ENCODE results near the gene ENTPD1.
"Not testable (repeated sequence)": the region's sequence is repeated elsewhere in the genome, so short reads cannot be mapped to it uniquely, and the experiment has no call there.

ENTPD1 gene

DNA sequence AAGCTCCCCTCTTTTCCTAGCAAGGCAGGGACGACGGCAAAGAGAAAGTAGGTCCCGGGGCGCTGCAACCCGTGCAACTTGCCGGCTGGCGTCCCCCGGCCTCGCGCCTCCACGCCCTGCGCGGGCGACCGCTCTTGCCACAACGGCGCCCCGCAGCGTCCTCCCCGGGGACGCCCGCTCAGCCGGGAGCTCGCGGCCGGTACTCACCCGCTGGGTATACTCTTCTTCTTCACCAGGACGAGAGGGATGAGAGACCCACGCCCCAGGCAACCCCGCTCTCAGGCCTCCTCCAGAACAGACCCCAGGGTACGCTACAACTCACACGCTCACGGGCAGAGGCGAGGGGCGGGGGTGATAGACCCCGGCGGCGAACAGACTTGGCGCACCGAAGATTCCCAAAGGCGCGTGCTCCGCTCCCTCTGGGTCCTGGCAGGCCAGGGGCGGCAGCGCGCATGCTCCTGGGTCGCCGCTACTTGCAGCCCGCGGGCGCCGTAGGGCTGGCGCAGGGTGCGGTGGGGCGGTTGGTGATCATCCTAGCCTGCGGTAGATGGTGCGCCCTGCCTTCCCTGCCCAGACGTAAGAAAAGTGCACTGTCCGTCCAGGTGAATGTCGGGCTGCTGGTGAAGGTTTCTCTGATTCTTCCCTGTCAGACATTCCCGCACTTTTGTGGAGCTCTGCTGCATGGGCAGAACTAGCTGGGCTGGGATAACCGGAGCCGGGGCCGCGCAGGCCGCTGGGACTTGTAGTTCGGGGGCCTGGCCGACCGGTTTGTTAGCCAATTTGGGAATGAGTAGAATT is 151.7 kb downstream of the ENTPD1 start, which contains the start of gene CC2D2B:
CC2D2B (plus strand) TSS at position 520 of the 798 bp plus-strand sequence. CDS start 3,349 bp downstream, outside the sequence.
- DNase-seq (ENCODE audit: low read depth) = peak; percentile 46
- peak within 1 kb of the TSS; percentile 76 for H3K4me3 ChIP-seq (ENCODE audit: low read depth, low read length)
- TF ChIP-seq, protein P1, sequence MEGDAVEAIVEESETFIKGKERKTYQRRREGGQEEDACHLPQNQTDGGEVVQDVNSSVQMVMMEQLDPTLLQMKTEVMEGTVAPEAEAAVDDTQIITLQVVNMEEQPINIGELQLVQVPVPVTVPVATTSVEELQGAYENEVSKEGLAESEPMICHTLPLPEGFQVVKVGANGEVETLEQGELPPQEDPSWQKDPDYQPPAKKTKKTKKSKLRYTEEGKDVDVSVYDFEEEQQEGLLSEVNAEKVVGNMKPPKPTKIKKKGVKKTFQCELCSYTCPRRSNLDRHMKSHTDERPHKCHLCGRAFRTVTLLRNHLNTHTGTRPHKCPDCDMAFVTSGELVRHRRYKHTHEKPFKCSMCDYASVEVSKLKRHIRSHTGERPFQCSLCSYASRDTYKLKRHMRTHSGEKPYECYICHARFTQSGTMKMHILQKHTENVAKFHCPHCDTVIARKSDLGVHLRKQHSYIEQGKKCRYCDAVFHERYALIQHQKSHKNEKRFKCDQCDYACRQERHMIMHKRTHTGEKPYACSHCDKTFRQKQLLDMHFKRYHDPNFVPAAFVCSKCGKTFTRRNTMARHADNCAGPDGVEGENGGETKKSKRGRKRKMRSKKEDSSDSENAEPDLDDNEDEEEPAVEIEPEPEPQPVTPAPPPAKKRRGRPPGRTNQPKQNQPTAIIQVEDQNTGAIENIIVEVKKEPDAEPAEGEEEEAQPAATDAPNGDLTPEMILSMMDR (IDR thresholded peaks at IDR 0.05; ENCODE audit: control insufficient read depth, extremely low read depth, insufficient read depth) = peak; percentile 34; the same call in 1 of the 2 replicates

DNA sequence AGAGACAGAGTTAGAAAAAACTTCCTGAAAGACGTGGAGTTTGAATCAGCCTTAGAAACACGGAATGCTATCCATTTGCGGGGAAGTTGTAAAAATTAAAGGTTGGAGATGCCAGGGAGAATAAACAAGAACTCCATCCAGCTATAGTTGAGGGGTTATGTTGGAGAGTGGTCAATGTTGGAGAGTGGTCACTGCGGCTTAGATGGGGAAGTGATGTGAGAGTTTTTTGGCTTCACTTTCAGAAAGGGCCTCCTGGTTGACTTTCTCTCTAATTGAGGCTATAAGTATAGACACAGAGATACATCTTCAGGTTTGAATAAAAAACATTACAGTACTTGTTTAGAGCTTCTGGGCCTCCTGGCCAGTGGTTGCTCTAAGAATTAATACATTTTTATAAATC is 152.5 kb downstream of the ENTPD1 start:
- no peak overlapping the region; the same call in 1 of the 2 replicates for H3K4me3 ChIP-seq (ENCODE audit: low read depth, low read length)
- DNase-seq (ENCODE audit: low read depth) = no peak
- TF ChIP-seq, protein P1 (IDR thresholded peaks at IDR 0.05; ENCODE audit: control insufficient read depth, extremely low read depth, insufficient read depth) = no peak

DNA sequence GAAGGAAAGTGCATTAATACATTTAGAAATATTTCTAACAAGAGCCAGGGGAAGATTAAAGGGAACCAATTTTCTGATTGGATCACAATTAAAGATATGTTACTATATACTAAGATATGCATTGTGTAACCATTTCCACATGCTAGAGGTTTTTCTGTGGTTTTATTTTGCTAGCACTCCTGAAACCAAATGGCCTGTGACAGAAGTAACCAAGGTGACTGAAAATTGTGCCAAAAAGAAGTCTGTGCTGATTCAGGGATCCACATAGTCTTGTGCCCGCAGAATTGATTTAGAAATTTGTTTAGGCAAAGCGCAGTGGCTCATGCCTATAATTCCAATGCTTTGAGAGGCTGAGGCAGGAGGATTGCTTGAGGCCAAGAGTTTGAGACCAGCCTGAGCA is 153.6 kb downstream of the ENTPD1 start:
- DNase-seq (ENCODE audit: low read depth) = no peak
- TF ChIP-seq, protein P1 (IDR thresholded peaks at IDR 0.05; ENCODE audit: control insufficient read depth, extremely low read depth, insufficient read depth) = no peak
- H3K4me3 ChIP-seq (ENCODE audit: low read depth, low read length) = no peak overlapping the region

DNA sequence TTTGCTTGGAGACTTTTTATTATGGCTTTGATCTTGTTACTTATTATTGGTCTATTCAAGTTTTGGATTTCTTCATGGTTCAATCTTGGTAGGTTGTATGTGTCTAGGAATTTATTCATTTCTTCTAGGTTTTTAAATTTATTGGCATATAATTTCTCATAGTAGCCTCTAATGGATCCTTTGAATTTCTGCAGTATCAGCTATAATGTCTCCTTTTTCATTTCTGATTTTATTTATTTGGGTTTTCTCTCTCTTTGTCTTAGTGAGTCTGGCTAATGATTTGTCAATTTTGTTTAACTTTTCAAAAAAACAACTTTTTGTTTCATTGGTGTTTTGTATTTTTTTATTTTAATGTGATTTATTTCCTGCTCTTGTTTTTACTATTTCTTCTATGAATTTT is 160.1 kb downstream of the ENTPD1 start:
- H3K4me3 ChIP-seq (ENCODE audit: low read depth, low read length); DNase-seq (ENCODE audit: low read depth): not testable (repeated sequence)

All from LNCaP clone FGC (cell line).